Left hindlimb (tissue), 1 donor: Measurements from ENCODE around the gene PRR15.
"Not testable (repeated sequence)": the region's sequence is repeated elsewhere in the genome, so short reads cannot be mapped to it uniquely, and the experiment has no call there.

Experiments used
- DNase-seq: peaks from one replicate; pipeline ENCODE4 v3.0.0-alpha.2; 2018

The PRR15 gene

GRCh38 chr7:29563590-29564495 lies at the start of gene PRR15:
Gene PRR15 (plus strand): TSS chr7:29563835. CDS start chr7:29566330, 2,495 bp downstream.
- DNase-seq: peak; percentile 43

GRCh38 chr7:29516491-29516890 lies 47.1 kb upstream of the PRR15 start:
- no peak for DNase-seq

- DNase-seq: no peak
Measured at GRCh38 chr7:29518616-29519015, 45.0 kb upstream of the PRR15 start.

GRCh38 chr7:29523728-29524127 lies 39.9 kb upstream of the PRR15 start:
- no peak for DNase-seq

- no peak for DNase-seq
Measured at GRCh38 chr7:29527505-29528108, 36.0 kb upstream of the PRR15 start.

GRCh38 chr7:29528526-29528925 lies 35.1 kb upstream of the PRR15 start:
- not testable (repeated sequence) for DNase-seq

GRCh38 chr7:29538389-29538788 lies 25.2 kb upstream of the PRR15 start:
- DNase-seq: no peak

- DNase-seq: no peak
Measured at GRCh38 chr7:29539471-29539870, 24.2 kb upstream of the PRR15 start.

GRCh38 chr7:29547421-29547820 lies 16.2 kb upstream of the PRR15 start:
- DNase-seq: no peak

- no peak for DNase-seq
Measured at GRCh38 chr7:29548823-29549222, 14.8 kb upstream of the PRR15 start.

- no peak for DNase-seq
Measured at GRCh38 chr7:29552392-29552791, 11.2 kb upstream of the PRR15 start.

- DNase-seq: no peak
Measured at GRCh38 chr7:29555061-29555460, 8.6 kb upstream of the PRR15 start.

- no peak for DNase-seq
Measured at GRCh38 chr7:29556405-29557195, 7.0 kb upstream of the PRR15 start.

GRCh38 chr7:29557954-29558353 lies 5.7 kb upstream of the PRR15 start:
- DNase-seq: no peak

- DNase-seq: no peak
Measured at GRCh38 chr7:29561271-29561670, 2.4 kb upstream of the PRR15 start.

GRCh38 chr7:29562307-29562706 lies 1.3 kb upstream of the PRR15 start:
- no peak for DNase-seq

GRCh38 chr7:29564496-29565223 lies 1.0 kb downstream of the PRR15 start:
- DNase-seq: peak; percentile 59

GRCh38 chr7:29565224-29565630 lies 1.6 kb downstream of the PRR15 start:
- DNase-seq: no peak

GRCh38 chr7:29565634-29565981 lies 2.0 kb downstream of the PRR15 start:
- DNase-seq: no peak

- DNase-seq: peak; percentile 34
Measured at GRCh38 chr7:29565982-29566746, 2.5 kb downstream of the PRR15 start.

GRCh38 chr7:29567174-29567573 lies 3.5 kb downstream of the PRR15 start:
- no peak for DNase-seq

- DNase-seq: no peak
Measured at GRCh38 chr7:29569648-29570047, 6.0 kb downstream of the PRR15 start.
